GM21717 (cell line): ENCODE results near the gene ZDHHC9.

Experiments used
- ATAC-seq: cut with Tn5 transposase; IDR thresholded peaks from one replicate; pipeline ENCODE4 v1.9.1; 2021; ENCODE audit warnings: mild to moderate bottlenecking, moderate library complexity; ENCODE audit not compliant: unreplicated experiment

Gene ZDHHC9

DNA sequence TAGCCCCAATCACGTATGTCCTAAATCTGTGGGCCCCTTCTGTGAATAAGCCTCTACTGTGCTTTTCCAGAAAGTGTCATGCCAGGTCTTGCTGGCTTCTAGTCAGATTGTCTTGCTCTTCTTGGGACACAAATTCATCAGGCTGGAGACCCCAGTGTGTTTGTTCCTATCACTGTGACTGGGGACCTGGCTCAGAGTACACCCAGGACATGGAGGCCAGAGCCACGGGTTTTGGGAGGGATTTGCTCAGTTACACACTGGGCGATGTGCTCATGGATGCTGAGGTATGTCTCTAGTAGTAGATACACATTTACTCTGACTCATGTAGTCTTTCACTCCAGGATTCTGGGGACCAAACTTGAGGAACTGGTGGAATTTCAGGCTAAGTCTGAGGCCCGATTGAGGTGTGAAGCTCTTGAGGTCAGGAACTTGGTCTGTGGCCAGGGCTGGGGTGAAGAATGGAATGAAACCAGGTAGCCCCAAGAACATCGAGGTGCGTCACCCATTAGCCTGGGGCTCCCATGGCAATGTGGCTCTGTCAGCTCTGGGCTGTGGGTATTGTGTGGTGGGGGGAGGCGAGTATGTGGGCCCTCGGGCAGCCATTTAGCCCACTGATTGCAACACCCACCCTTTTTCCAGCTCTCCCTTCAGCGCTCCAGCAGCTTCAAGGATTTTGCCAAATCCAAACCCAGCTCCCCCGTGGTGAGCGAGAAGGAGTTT lies 56.2 kb downstream of the ZDHHC9 start:
- ATAC-seq = no peak

DNA sequence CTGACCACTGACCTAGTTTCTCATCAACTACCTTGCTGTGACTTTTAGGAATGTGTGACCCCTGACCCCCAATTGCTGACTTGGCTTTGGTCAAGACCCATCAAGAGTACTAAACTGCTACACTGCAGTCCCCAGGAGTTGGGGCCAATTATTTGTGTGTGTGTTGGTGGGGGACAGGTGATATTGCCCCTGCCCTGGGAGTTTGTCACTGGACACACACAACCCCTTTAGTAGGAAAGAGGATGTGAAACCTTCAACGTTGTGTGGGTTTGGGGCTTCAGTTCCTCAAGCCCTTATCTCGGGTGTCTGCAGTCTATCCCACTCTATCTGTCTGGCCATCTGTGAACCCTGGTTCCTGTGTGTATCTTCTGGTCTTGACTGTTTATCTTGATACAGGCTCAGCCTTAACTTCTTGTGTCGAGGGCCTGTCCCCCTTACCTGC lies 57.5 kb downstream of the ZDHHC9 start:
- peak; percentile 75 for ATAC-seq

DNA sequence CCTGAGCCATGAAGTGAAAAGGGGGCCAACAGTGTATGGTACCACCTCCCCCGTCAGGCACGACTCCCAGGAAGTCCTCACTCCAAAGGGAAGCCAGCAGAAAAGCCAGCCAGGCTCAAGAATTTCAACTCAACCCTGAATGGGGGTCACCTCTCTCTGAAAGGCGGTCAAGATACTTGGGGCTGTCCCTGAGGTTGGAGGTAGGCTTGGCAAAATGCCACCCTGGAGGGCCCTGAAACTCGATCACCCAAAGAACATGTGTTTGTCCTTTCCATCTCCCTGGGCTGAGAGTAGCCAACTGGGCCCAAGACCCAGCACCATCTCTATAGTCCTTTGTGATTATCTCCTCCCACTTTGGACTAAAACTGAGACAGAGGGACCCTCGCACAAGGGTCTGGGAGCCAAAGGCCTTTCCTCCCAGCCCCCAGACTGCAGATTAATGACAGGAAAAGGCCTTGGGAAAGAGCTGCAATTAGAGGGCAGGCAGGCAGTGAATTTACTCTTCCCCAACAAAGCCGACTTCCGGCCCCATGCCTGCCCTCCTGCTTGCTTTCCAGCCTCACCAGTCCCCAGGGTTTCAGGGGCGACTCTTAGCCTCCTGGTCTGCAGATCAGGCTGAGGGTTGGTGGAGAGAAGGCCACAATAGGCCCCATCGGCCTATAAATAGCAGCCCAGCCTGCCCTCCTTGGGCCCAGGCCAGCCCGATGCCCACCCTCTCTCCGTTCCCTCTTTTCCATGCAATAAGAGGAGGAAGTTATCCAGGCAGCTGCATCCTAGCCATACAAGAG lies 58.3 kb downstream of the ZDHHC9 start:
- no peak for ATAC-seq

DNA sequence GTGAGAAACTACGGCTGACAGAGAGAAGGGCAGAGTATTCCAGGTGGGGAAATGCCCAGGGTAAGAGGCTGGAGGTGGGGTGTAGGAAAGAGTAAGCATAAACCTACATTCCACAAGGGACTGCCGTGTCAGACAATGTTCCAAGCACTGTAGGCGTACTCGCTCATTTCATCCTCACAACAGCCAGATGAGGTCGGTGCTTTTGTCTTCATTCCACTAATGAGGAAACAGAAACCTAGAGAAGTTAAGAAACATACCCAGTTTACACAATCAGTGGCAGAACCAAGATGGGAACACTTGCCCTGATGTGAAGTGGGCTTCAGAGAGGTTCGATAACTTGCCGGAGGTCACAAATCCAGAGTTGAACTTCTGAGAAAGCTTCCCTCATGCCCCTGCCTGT lies 59.3 kb downstream of the ZDHHC9 start:
- ATAC-seq = no peak

DNA sequence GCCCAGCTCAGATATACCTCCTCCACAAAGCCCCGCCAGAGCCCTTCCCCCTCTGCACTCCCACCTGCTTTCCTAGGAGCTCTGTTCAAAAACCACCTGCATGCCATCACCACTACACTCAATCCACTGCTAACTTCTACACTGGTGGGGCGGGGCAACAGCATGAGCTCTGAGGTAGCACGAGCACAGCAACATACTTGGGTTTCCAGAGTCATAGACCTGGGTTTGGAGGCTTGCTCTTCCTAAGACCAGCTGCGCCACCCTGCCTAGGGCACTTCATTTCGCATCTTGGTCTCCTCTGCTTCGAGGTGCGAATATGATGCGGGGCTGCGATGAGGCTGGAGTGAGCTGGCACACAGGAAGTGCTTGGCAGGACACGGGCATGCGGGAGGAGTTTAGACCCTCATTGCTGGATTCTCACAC lies 60.4 kb downstream of the ZDHHC9 start:
- ATAC-seq = no peak

DNA sequence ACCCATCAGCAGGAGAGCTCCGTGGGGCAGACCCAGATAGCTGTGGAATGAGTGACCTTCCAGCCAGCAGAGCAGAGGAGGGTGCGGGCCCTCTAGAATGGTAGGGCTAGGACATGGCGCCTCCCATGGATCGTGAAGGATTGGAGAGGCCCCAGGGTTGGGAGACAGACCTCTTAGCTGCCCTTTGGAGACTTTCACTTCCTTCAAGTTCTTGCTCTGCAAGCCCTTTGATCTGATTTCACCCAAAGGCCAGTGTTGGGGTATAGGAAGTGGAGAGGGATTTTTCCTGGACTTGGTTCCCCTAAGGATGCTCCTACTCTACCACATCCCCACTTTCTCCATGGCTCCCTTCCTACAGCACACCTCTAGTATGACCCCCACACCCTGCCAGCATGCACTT lies 61.0 kb downstream of the ZDHHC9 start:
- no peak for ATAC-seq

DNA sequence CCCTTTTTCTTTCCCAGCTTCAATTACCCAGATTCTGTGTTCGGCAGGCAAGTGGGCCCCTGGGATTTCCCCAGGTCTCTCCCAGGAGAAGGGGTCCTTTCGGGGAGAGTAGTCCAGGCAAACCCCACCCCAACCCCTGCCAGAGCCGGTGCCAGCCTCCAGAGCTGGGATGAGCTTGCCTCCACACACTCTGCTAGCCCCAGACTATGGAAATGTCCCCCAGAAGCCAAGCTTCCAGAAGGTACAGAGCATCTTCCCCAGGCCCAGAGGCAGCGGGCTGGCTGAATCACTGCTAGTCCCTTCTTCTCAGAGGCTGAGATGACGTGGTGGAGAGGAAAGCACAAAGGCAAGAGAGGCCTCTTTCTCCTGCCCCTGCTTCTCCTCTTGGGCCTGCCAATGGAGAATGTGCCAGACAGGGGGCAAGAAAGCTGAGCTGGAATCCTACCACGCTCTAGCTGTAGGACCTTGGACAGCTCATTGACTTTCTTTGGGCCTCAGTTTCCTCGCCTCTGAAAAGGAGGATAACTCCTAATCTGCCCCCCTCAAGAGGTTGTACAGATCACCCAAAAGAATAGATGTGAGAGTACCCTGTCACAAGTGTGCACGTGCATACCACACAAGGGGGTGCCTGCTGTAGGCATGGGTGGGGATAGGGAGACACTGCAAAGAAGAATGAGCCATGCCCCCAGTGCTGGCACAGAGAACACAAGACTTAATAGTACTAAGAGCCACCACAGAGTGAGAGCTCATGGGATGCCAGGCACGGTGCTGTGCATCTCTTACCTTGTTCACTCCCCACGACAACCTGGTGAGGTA lies 61.8 kb downstream of the ZDHHC9 start:
- no peak for ATAC-seq

DNA sequence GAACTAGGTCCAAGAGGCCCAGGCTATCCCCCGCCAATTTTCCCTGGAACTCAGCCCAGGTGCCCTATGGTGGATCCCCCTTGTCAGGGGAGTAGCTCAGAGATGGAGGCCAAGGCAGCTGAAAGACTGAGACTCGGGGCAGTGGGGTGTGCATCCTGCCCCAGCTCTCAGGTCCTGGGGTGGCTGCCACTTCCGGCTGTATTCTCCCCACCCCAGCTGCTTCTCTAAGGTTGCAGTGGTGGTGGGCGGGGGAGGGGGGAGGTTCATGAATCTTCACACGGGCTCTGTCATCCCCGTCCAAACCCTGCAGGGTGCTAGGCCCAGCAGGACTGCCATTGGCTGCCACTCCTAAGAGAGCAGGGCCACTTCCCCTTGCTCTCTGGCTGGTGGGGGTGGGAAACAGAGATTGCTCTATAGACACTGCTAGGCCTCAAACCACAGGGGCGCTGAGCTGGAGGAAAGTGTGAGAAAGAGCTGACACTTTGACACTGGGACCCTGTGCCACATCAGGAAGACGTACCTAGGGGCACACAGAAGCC lies 62.5 kb downstream of the ZDHHC9 start:
- peak; percentile 71 for ATAC-seq

DNA sequence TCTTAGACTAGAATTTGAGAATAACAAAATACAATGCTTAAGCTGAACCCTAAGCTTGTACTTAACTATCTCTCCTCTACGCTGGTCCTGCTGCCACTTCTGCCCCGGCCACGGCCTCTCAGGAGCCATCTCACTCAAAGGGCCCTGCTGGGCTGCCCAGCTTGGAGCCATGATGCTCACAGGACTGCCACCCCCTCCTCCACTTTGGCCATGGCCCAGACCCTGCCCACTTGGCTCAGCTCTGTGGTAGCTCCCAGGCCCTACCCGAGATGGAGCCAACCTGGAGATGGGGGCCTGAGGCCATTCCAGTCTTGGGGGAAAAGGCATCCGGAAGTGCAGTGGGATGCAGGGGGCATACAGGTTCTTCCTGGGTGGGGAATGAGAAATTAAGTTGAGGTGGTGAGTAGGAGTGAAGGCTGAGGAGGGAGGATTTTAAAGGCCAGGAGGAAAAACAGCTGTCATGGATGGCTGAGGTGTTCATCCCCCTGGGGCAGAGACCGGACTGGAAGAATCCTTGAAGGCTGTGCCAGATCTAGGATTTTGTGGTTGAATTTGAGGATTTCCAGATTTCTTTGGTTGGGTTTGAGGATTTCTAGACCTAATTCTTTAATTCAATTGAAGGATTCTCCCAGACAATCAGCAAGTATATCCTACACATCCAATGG lies 63.1 kb downstream of the ZDHHC9 start:
- no peak for ATAC-seq

DNA sequence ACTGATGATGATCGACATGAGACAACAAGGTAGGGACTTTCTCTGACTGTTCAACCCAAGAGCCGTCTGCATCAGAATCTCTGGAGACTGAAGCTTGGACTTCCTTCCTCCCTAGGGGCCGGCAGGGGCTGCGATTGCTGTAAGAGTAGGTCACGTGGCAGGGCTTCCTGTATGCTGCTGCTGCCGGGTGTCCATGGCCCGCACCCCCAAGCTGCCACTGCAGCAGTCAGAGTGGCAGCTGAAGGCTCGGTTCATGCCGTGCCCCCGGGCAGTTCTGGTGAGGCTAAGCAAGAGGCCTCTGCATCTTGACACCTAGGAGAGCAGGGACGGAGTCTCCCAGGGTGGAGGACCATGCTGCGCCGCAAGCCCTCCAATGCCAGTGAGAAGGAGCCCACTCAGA lies 63.9 kb downstream of the ZDHHC9 start, which contains the start of gene SASH3:
SASH3 (plus strand) TSS at position 203 of the 400 bp plus-strand sequence; CDS start at position 352, 149 bp downstream.
- peak; percentile 28 for ATAC-seq

DNA sequence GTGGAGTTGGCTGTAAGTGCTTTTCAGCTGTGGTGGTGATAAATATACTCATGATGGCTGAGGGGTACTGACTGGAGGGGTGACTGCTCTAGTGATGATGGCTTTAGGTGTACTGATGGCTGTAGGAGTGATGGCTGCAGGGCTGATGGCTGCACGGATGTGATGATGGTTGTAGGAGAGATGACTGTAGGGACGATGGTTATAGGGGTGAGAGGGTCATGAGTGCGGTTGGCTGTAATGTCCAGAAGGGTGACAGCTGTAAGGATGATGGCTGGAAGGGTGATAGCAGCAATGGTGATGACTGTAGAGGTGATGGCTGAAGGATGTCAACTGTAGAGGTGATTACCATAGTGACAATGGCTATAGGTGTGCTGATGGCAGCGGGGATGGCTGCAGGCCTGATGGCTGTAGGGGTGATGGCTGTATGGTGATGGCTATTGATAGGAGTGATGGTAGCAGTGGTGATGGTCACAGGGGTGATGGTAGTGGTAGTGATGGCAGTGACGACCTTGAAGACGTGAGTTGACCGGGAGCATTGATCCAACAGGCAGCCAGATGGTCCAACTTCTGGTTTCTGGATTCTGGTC lies 64.5 kb downstream of the ZDHHC9 start:
- ATAC-seq = no peak

DNA sequence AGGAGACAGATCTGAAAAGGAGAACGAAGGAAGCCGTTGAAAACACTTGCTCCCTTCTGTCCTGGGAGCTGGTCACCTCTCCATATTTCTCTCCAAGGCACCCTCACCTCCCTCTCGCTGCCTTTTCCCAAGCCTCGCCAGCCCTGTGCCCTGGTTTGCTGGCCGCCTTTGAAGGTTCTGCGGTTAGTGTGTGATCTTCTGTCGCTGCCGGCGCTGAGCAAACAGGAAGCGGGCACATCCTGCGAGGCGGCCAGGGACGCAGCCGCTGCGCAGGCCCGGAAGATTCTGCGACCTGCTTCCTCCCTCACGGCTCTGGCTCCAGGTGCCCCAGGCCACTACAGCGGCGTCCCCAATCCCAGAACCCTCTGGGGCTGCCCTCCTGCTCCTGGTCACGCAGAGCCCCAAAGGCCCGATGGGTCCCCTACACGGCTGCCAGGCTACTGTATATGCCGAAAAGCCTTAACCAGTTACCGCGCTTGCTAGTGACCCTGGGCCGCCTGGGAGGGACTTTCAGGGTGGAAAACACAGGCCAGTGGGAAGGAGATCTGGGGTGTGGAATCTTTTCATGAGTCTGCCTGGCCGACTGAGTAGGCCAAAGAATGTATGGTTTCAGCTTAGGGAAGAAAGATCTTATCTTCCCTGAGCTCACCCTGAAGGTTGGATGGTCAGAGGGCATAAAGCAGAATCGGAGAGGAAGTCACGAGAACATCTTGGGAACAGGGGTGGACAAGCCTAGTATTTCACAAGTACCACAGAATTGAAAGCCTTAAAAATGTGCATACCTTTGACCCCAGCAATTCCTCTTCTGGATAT lies 66.3 kb downstream of the ZDHHC9 start:
- ATAC-seq = no peak

DNA sequence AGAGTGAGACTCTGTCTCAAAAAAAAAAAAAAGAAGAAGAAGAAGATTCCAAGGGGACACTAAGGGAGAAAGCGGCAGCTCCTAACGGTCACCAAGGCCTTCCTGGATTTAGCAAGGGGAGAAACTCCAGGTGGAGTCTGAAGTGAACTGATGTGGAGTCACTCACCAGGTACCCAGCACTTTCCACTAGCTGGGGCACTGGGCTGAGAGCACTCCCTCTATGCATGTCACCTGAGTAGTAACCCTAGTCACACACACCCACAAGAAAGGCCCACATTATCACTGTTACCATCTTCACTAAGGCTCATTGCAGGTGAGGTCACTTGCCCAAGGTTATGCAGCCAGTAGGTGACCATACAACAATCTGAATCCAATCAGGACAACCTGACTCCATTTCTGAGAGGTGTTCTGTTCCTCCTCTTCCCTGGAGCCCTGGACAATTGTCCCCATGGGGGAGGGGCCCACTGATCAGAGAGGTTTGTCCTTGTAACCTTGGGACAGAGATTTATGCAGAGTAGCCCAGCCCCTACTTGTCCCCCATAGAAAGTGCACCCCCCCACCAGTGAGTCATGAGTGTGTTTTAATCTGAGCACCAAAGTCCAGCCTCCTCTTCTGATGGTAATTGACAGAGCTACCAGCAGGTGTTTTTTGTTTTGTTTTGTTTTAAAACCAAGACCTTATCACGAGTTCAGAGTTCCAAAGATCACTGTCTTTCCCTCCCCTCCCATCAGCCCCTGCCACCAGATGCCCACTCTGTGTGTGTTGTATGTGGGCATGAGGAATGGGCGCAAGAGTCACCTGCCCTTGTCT lies 69.8 kb downstream of the ZDHHC9 start:
- no peak for ATAC-seq

DNA sequence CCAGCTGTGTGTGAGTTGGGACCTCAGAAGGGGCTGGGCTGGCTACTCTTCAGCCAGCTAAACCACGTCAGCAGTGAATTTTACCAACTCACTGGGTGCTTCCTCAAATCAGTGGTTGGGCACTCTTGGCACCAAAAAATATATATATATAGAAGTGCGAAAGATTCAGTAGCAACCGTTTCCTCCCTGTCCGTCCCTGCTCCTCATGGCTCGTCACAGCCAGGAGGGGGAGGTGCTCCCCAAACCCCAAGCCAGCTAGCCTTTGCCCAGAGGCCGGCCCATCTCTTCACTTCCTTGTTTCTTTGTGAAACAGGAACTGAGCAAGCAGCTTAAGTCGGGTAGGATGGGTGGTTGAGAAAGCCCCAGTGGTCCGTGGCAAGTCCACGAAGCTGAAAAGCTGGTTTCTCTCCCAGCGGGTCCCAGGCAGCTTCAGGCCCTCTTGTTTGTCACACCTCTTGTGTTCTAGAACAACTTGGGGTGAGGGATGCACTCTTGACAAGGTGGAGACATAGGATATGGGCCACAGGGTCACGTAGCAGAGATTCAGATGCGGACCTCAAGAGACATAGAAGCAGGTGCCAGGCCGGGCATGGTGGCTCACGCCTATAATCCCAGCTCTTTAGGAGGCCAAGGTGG lies 70.8 kb downstream of the ZDHHC9 start:
- peak; percentile 73 for ATAC-seq

DNA sequence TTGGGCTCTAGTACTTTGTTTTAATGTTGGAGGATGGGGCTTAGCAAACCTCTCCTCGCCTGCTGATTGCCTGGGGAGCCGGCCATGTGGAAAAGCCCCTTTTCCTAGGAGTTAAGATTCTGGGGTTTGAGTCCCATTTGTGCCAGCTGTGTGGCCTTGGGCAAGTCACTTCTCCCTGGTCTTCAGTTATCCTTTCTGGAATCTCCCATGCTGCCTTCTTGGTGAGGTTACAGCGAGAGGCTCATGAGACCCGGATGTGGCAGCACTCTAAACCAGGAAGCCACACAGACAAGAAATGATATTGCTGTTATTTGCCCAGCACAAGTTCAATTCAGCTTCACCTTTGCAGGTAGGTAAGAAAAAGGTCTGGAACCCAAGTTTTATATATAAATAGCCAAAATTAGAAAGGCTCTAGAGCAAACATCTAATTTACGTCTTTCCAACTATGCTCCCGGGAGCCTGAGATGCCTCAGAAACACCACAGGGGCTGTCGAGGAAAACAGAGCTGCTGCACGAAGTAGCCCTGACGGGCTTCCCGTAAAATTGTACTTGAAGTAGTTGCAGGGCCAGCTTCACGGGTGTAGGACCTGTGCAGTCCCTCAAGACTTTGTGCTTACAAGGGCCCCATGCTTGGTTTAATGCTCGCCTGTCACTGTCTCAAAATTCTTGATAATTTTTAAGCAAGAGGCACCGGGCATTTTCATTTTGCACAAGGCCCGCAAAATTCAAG lies 72.3 kb downstream of the ZDHHC9 start:
- ATAC-seq = no peak

DNA sequence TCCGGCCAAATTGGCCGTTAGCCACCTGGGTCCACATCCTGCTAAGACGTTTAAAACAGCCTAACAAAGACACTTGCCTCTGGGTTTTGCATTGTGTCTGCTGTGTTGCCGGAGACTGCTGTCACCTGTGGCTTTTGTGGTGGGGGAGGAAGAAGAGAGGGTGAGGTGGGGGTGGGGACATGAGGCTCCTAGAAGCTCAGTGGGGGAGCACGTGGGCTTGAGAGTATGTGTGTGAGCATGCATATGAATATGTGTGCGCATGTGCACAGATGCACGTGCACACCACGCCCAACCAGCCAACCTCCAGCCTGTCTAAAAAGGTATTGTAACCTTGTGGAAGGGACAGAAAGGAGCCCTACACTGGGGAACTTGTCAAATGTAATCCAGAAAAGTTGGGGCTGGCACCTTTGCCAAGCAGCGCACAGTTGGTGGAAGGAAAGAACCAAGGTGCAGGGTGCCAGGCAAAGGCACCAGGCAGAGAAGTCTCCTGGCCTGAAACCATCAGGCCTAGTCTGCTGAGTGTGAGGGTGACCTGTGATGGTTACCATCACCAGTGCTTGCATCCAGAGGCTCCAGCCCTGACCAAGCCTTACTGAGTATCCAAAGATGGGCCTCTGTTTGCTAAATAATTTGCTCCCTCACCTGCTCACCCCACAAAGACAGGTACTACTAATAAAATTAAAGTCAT lies 74.1 kb downstream of the ZDHHC9 start:
- peak; percentile 35 for ATAC-seq
